GM19372 (cell line): ENCODE results near the gene CTSF.
A peak's percentile ranks its signal among the peaks of the same experiment; 100 is the strongest.
"Not testable (repeated sequence)": the region's sequence is repeated elsewhere in the genome, so short reads cannot be mapped to it uniquely, and the experiment has no call there.

ENCODE experiments used
- ATAC-seq: cut with Tn5 transposase; IDR thresholded peaks from one replicate; pipeline ENCODE4 v1.9.1; 2021; ENCODE audit warnings: mild to moderate bottlenecking, low read depth, moderate library complexity; ENCODE audit not compliant: unreplicated experiment

Gene CTSF

GRCh38 chr11:66559866-66560676 is 8.3 kb downstream of the CTSF start:
- ATAC-seq, result no peak

GRCh38 chr11:66559142-66559865 is 9.1 kb downstream of the CTSF start:
- no peak for ATAC-seq

GRCh38 chr11:66557733-66558326 is 10.6 kb downstream of the CTSF start:
- ATAC-seq, result no peak

- no peak for ATAC-seq
Observed at GRCh38 chr11:66556086-66556485, 12.3 kb downstream of the CTSF start.

GRCh38 chr11:66555416-66555815 is 13.0 kb downstream of the CTSF start:
- no peak for ATAC-seq

GRCh38 chr11:66554602-66555001 is 13.8 kb downstream of the CTSF start:
- ATAC-seq, result no peak

- ATAC-seq, result no peak
Observed at GRCh38 chr11:66550887-66551286, 17.5 kb downstream of the CTSF start.

- no peak for ATAC-seq
Observed at GRCh38 chr11:66549696-66550095, 18.7 kb downstream of the CTSF start.

- no peak for ATAC-seq
Observed at GRCh38 chr11:66548774-66549630, 19.4 kb downstream of the CTSF start.

GRCh38 chr11:66548041-66548440 is 20.4 kb downstream of the CTSF start:
- ATAC-seq, result no peak

GRCh38 chr11:66547662-66548009 is 20.8 kb downstream of the CTSF start:
- ATAC-seq, result no peak

- no peak for ATAC-seq
Observed at GRCh38 chr11:66546966-66547661, 21.3 kb downstream of the CTSF start.

GRCh38 chr11:66546368-66546965 is 21.9 kb downstream of the CTSF start, which contains the start of gene ACTN3:
TSS of gene ACTN3 (plus strand) at chr11:66546903. CDS start at chr11:66546938, 35 bp downstream.
- peak; percentile 3 for ATAC-seq

GRCh38 chr11:66545701-66546367 is 22.6 kb downstream of the CTSF start, which contains the start of gene ZDHHC24:
TSS of gene ZDHHC24 (minus strand) at chr11:66546048. CDS start at chr11:66546003, 45 bp downstream.
- ATAC-seq, result peak; percentile 90

- not testable (repeated sequence) for ATAC-seq
Observed at GRCh38 chr11:66544952-66545351, 23.5 kb downstream of the CTSF start.

- ATAC-seq, result no peak
Observed at GRCh38 chr11:66543263-66544107, 24.9 kb downstream of the CTSF start.

- ATAC-seq, result no peak
Observed at GRCh38 chr11:66542362-66542761, 26.0 kb downstream of the CTSF start.

- no peak for ATAC-seq
Observed at GRCh38 chr11:66541892-66542291, 26.5 kb downstream of the CTSF start.
